ENCODE data around the gene DDIT4.
"Not testable (repeated sequence)": the region's sequence is repeated elsewhere in the genome, so short reads cannot be mapped to it uniquely, and the experiment has no call there.

Gene DDIT4

DNA sequence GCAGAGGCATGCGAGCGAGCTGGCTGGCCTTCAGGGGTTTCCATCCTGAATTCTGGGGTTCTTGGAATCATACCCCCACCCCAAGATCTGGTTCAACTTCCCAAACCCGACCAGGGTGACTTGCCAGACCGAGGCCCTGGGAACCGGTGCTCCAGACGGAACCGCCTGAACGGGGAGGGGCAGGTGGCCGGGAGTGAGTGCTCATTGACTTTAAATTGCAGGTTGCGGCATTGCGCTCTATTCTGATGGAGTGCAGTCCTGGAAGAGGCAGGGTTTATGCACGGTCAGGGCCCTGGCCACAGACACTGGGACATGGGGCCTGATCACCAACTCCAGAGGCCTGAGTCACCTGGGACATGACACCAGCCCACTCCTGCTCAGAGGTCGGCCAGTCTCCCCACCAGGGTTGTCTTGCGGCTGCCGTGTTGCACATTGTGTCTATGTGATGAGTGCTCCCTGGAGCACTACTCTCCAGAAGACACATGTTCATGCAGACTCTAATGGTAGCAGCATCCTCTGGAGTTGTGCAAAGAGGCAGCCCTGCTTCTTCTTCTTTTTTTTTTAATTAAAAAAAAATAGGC is 5.8 kb upstream of the DDIT4 start:
- no peak for DNase-seq (ENCODE audit: low spot score)

DNA sequence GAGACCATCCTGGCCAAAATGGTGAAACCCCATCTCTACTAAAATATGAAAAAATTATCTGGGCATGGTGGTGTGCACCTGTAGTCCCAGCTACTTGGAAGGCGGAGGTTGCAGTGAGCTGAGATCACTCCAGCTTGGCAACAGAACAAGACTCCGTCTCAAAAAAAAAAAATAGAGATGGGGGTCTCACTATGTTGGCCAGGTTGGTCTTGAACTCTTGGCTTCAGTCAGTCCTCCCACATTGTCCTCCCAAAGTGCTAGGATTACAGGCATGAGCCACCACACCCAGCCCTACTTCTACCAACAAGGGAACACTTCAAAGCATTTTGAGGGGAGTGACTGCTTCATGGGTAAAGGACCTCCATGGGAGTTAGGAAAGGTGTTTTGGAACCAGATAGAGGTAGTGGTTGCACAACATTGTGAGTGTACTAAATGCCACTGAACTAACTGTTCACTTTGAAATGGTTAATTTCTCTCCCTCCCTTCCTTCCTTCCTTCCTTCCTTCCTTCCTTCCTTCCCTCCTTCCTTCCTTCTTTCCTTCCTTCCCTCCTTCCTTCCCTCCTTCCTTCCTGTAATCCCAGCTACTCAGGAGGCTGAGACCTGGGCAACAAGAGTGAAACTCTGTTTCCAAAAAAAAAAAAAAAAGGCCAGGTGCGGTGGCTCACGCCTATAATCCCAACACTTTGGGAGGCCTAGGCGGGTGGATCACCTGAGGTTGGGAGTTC is 5.1 kb upstream of the DDIT4 start:
- DNase-seq (ENCODE audit: low spot score): not testable (repeated sequence)

DNA sequence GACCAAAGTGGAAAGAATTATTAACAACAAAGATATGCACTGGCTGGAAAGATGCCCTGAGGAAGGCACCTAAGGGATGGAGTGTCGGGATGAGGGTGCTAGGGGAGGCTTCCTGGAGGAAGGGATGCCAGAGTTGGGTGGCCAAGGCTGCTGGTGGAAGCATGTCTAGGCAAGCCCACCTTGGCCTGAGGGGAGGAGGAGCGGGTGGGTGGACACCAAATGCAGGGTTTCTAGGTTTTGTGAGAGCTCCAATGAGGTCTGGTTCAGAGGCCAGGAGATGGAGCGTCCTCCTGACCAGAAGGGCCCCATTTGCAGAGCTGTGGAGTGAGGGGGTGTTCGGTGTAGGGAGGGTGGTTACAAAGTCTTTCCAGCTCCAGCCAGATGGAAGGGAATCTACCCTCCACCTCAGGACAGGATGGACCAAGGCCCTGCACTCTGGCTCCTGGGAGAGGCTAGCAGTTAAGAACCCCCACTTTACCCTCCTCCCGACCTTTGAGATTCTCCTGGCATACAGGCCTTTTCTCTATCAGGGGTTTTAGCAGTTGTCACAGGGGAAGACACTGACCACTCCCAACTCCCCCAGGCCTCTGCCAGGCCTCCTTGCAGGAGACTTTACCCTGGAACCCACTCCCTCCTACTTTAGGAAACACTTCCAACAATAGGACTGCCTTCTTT is 3.0 kb upstream of the DDIT4 start:
- DNase-seq (ENCODE audit: low spot score): no peak

DNA sequence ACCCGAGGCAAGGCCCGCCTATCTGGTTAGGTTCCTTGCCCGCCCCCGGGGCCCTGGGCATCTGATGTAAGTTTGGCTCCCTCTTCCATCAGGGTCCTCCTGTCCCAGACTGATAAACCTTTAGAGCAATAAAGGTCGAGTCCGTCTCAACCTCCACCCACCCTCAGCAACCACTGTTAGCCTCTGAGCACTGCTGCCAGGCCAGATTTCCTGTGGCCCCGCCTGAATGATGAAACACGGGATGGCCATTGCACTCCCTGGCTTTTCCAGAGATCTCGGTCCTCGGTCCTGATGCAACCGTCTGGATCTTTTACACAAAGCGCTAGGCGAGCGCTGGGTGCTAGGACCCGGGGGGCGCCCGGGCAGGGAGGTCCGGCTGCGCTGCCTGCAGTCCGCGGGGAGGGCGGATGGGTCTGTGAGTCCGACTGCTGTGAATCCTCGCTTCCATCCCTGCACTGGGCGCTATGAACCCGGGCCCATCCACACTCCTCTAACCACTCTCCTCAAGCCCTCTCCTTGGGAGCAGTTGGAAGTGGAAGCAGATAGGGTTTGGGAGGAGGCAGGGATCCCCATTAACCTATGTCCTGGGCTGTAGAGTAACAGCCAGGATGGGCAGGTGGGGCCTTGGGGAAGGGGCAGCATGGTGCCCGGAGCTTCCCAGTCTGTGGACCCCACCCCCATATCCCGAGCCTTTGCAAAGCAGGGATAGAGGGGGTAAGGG is 875 bp upstream of the DDIT4 start:
- no peak for DNase-seq (ENCODE audit: low spot score)

DNA sequence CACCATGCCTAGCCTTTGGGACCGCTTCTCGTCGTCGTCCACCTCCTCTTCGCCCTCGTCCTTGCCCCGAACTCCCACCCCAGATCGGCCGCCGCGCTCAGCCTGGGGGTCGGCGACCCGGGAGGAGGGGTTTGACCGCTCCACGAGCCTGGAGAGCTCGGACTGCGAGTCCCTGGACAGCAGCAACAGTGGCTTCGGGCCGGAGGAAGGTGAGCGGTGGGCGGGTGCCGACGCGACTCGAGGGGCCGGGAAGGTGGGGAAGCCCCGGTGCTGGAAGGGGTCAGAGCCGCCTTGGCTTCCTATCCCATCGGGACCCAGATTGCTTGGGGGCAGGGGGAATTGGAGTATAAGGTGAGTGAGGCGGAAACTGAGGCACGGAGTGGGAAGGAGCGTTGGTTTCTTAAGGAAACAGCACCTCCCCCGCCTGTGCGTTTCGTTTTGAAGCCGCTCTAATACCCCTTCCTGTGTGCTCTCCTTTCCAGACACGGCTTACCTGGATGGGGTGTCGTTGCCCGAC is 547 bp downstream of the DDIT4 start:
- no peak for DNase-seq (ENCODE audit: low spot score)

DNA sequence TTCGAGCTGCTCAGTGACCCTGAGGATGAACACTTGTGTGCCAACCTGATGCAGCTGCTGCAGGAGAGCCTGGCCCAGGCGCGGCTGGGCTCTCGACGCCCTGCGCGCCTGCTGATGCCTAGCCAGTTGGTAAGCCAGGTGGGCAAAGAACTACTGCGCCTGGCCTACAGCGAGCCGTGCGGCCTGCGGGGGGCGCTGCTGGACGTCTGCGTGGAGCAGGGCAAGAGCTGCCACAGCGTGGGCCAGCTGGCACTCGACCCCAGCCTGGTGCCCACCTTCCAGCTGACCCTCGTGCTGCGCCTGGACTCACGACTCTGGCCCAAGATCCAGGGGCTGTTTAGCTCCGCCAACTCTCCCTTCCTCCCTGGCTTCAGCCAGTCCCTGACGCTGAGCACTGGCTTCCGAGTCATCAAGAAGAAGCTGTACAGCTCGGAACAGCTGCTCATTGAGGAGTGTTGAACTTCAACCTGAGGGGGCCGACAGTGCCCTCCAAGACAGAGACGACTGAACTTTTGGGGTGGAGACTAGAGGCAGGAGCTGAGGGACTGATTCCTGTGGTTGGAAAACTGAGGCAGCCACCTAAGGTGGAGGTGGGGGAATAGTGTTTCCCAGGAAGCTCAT is 1.1 kb downstream of the DDIT4 start:
- DNase-seq (ENCODE audit: low spot score): peak; percentile 73

DNA sequence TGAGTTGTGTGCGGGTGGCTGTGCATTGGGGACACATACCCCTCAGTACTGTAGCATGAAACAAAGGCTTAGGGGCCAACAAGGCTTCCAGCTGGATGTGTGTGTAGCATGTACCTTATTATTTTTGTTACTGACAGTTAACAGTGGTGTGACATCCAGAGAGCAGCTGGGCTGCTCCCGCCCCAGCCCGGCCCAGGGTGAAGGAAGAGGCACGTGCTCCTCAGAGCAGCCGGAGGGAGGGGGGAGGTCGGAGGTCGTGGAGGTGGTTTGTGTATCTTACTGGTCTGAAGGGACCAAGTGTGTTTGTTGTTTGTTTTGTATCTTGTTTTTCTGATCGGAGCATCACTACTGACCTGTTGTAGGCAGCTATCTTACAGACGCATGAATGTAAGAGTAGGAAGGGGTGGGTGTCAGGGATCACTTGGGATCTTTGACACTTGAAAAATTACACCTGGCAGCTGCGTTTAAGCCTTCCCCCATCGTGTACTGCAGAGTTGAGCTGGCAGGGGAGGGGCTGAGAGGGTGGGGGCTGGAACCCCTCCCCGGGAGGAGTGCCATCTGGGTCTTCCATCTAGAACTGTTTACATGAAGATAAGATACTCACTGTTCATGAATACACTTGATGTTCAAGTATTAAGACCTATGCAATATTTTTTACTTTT is 1.8 kb downstream of the DDIT4 start:
- no peak for DNase-seq (ENCODE audit: low spot score)

DNA sequence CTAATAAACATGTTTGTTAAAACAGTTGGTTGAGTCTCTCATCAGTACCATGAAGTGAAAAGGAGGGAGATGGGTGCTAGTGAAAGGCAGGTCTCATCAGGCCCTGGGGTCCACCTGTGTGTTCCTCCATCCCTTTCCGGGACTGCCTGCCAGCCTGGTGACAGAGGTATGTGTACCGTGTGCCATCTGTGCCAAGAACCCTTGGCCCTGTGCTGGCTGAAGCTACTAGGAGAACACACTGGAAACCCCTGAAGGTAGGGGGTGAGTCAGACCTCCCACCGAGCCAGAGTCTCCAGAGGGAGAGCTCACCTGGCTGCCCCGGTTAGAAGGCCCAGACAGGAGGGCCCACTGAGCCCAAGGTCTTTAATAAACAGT is 2.3 kb downstream of the DDIT4 start:
- DNase-seq (ENCODE audit: low spot score): no peak

DNA sequence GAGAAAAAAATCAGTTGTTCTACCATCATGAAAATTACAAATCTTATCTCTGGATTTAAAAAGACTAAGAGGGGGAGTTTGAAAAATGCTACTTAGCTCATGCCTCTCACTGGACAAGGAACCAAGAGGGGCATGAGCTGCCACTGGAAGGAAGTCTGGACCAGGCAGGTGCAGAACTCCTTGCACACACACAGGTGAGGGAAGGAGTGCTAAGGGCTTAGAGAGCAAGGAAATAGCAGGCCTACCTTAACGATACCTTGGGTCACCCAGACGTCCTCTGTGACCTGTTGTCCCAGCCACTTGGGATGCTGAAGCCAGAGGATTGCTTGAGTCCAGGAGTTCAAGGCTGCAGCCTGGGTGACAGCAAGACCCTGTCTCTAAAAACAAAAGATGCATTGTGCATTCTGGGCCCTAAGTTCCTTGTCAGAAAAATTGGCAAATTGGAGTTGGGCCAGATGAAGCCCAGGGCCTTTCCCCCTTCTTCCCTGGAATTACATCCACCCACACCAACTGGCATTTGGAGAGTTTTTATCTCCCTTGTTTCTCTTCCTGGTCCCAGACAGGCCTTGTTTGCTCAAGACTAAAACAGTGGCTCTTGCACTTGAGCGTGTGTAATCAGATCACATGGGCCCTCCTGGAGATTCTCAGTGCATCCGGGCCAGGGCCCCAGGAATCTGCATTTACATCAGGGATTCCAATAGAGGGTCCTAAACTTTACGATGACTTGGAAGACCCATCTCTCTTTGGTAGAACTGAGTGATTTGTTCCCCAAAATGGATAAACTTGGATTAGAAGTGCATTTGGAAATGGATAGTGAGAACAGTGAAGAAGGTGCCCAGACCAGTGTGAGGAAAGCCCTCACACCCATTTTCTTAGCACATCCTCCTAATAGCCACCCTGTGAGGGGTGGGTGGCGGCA is 3.0 kb downstream of the DDIT4 start:
- DNase-seq (ENCODE audit: low spot score): no peak

DNA sequence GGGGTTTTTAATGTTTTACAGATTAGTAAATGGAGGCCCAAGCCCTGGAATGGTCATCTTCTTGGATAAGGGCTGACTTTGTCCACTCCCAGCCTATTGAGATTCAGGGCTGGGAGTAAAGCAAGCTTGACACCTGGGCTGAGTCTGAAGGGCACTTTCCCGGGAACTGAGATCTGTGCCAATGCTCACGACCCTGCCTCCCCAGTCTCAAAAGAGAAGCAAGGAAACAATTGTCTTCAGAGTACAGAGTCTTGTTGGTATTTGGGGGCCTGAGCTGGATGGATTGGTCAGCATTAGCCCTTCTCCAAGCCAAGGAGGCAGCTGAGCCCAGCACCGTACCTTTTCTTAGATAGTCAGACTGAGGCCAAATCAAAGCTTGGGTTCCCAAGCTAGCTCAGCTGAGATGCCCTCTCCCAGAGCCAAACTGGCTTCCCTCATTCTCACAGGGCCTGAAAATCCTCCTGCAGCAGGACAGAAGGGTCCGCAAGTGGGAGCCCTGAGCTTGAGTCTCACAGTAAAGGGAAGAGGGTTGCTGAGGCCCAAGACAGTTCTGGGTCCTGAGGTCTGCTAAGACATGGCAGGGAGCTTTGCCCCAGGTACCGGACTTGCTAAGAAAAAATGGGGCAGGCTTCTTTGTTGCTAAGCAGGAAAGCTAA is 3.7 kb downstream of the DDIT4 start:
- no peak for DNase-seq (ENCODE audit: low spot score)

DNA sequence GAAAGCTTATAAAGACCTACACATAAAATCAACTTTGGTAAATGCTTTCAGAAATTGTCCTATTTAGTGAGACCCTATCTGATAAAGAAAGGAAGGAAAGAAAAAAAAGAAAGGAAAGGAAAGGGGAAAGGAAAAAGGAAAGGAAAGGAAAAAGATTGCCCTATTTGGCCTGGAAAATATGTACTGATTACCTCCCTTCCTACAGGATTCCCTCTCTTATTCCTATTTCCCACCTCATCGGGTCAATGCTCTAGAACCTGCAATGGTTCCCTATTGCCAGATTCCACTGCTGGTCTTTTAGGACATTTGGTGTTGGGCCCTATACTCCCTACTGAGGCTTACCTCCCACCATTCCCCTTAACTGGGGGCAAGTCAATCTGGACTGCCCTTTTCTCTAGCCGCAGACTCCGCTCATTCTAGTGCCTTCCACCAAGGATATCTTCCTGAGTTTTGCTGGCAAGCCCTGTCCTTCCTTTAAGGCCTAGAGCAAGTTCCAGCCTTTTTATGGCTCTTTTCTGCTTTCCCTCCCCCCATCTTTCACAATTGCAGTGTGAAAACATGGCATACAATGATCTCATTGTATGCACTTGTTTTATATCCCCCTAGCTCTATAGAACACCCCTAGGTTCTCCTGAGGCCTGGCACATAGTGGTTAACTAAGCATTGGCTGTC is 4.4 kb downstream of the DDIT4 start:
- DNase-seq (ENCODE audit: low spot score): no peak

DNA sequence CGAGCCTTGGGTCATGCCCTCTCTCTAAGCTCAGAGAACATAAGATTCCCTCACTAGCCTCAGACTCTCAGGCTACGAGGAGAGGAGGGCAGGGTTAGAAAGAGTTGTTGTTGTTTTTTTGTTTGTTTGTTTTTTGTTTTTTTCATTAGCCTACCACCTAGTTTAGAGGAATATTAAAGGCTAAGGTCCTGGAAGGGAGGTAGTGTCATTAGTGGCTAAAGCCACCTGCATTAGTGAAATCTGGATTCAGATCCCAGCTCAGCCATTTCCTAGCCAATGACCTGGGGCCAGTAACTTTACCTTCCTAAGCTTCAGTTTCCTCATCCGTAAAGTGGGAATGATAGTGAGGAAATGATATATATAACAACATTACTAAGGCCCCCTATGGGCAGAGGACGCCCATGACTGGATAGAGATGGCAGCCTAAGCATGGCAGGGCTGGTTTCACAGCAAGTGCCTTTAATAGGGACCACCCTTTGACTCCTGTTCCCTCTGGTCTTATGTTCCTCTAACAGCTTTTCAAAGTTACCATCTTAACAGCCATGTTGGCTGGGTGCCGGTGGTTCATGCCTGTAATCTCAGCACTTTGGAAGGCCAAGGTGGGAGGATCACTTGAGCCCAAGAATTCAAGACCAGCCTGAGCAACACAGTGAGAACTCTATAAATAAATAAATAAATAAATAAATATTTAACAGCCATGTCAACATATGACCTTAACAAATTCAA is 5.1 kb downstream of the DDIT4 start:
- no peak for DNase-seq (ENCODE audit: low spot score)

DNA sequence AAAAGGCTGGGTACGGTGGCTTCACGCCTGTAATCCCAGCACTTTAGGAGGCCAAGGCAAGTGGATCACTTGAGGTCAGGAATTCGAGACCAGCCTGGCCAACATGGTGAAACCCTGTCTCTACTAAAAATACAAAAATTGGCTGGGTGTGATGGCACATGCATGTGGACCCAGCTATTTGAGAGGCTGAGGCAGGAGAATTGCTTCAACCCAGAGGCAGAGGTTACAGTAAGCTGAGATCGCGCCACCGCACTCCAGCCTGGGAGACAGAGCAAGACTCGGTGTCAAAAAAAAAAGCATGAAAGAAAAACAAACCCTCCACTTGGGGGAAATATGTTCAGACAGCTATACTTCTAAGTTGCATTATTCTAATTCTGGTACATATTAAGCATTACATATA is 5.9 kb downstream of the DDIT4 start:
- not testable (repeated sequence) for DNase-seq (ENCODE audit: low spot score)

DNA sequence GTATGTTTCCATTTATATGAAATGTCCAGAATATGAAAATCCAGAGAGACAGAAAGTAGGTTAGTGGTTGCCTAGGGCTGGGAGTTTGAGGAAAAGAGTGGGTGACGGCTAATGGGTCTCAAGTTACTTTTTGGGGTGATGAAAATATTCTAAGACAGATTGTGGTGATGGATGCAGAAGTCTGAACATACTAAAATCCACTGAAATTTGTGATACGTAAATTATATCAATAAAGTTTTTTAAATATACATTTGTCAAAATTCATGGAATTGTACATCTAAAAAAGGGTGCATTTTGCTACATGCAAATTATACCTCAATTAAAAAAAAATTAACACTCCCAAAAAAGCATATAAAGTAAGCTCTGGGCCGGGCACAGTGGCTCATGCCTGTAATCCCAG is 9.4 kb downstream of the DDIT4 start:
- DNase-seq (ENCODE audit: low spot score): no peak

DNA sequence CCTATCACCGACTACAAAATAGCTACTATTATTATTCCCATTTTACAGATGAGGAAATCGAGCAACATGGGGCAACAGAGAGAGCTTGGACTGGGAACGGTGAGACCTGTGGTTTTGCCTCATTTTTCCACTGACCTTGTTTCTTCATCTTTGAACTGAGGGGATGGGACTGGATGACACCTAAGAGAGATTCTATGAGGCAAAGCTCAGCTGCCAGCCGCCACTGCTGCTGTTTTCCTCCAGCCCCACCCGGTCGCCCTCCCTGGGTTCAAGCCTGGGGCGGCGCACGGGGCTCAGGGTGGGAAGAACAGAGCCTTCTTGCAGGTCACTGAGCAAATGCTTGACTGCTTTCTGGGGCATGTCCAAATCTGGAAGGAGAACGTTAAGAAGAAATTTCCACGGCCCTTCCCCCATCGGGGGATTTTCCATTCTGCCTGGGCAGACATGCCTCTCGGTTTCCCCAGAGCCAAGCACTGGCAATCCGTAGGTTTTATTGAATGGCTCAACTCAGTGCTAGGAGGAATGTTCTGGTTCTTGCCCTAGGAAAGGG is 12.3 kb downstream of the DDIT4 start:
- DNase-seq (ENCODE audit: low spot score): no peak

DNA sequence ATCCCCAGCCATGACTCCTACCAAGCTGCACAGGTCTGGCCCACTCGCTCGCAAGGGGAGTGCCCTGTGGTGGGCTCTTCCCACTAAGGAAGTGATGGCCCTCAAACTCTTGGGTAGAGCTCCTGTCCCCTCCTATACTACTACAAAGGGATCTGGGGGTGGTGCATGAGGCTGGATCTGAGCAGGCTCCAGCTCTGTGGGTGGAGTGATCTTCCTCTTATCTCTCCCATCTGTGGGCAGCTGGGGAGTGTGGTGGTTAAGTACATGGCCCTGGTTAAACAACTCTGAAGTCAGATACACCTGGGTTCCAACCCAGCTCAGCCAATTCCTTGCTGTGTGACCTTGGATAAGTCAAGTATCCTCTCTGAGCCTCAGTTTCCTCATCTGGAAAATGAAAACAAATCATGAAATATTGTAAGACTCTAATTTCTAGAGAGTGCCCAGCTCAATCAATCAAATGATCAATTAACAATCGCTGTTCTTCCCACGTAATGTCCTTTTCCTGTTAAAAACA is 17.4 kb downstream of the DDIT4 start:
- DNase-seq (ENCODE audit: low spot score): no peak

DNA sequence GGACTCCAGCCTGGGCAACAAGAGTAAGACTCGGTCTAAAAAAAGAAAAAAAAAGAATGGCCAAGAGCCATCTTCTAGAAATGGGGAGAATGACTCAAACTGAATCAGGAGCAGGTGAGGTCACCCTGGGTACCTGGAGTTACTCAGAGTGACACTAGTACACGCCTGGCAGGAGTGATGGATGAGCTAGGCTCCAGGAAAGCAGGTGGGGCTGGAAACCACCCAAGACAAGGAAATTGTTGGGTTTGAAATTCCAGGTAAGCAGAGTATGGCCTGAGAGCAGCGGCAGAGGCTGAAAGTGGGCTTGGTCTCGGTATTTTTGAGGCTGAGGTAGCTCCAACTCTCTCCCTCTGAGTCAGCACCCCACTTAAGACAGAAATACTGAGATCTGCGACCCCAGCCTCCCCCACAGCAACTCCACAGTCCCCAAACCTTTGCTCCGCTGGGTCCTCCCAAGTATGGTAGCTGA is 18.5 kb downstream of the DDIT4 start:
- DNase-seq (ENCODE audit: low spot score): peak; percentile 73

DNA sequence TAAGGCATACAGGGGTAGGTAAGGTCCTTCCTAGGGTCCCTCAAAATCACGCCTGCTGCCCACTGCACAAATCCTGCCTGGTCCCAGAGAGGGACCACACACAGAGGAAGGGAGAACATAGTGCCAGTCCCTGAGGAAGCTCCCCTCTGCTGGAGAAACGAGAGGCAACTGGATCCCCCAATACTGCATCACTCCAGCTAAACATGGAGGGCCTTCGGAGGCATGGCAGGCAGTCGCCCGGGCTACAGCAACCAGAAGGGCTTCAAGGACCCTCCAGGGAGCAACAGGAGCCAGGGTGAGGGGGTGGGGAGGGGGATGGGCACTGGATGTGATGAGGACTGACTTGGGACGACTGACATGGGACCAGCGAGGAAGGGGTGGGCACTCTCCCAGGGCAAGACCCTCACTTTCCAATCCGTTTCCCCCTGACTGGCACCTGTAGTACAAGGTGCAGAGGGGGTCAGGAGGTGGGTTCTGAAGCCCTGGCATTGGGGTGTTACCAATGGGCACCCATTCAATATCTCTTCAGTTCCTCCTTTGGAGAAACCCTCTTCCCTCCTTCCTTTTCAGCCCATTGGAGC is 21.7 kb downstream of the DDIT4 start:
- no peak for DNase-seq (ENCODE audit: low spot score)

Data from CD4-positive, alpha-beta T cell treated with Interleukin-2 at 100 ng/mL for 4 hours (primary cell).